NCI-H526 (cell line): ENCODE data around the gene AMMECR1.
A peak's percentile ranks its signal among the peaks of the same experiment; 100 is the strongest.
"Not testable (repeated sequence)": the region's sequence is repeated elsewhere in the genome, so short reads cannot be mapped to it uniquely, and the experiment has no call there.

ENCODE experiments used
- DNase-seq, 2 experiments: peaks; one replicate each; lab custom pipeline; 2025; lab: John Stamatoyannopoulos, UW

Gene AMMECR1

GRCh38 chrX:110168585-110168984 is 149.3 kb downstream of the AMMECR1 start:
- DNase-seq: no peak

- peak in 1 of 2 experiments; percentile 6 for DNase-seq
Observed at GRCh38 chrX:110167952-110168451, 149.9 kb downstream of the AMMECR1 start.

- no peak for DNase-seq
Observed at GRCh38 chrX:110163488-110163887, 154.4 kb downstream of the AMMECR1 start.

- DNase-seq: no peak
Observed at GRCh38 chrX:110162867-110163266, 155.0 kb downstream of the AMMECR1 start.

- DNase-seq: no peak
Observed at GRCh38 chrX:110162131-110162530, 155.8 kb downstream of the AMMECR1 start.

DNA sequence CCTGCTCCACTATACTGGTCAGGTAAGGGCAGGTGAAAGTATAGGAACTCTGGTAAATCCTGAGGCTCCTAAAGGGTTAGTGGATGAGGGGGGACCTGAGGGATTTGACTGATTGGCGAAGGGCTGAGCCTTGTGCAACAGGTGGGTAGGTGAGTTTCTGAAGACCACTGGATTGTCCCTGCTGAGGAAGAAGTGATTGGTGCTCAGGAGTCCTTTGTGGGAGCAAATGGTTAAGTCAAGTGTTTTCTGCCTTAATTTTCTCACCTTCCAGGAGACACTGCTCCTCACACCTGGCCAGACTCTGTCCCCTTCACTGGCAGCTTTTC is 156.6 kb downstream of the AMMECR1 start:
- no peak for DNase-seq

DNA sequence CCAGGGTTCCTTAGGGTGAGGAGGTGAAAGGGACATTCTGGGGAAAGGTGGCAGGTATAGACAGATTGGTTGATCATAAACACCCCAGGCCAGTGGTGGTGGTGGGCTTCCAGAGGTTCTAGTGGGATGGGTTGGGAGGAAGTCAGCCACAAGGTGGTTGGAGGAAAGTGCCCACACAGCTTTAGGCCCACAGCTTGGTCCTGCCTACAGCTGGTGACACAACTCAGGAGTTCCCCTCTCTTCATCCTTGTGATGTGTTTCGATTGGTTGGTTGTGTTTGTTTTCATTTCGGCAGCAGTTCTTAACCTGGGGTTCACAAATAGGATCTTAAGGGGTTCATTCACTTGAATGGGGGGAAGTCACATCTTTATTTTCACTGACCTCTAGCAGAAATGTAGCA is 158.0 kb downstream of the AMMECR1 start:
- no peak for DNase-seq

DNA sequence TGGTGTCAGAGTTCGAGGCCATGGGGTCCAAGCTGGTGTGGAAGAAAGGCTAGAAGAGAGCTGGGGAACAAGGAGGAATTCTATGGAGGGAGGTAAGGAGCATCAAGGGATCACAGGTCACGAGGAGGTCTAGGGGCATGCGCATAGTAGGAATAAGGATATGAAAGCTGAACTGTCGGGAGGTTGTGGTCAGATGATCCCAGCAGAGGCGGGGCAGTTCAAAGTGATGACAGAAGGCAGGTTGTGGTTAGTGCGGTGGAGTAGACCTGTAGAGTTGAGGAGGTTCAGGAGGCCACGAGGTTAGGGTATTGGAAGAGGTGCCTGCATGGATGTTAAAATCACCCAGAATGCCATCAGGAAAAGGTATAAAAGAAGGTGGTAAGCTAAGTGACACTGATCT is 158.7 kb downstream of the AMMECR1 start:
- no peak for DNase-seq

GRCh38 chrX:110157444-110157843 is 160.4 kb downstream of the AMMECR1 start:
- no peak for DNase-seq

DNA sequence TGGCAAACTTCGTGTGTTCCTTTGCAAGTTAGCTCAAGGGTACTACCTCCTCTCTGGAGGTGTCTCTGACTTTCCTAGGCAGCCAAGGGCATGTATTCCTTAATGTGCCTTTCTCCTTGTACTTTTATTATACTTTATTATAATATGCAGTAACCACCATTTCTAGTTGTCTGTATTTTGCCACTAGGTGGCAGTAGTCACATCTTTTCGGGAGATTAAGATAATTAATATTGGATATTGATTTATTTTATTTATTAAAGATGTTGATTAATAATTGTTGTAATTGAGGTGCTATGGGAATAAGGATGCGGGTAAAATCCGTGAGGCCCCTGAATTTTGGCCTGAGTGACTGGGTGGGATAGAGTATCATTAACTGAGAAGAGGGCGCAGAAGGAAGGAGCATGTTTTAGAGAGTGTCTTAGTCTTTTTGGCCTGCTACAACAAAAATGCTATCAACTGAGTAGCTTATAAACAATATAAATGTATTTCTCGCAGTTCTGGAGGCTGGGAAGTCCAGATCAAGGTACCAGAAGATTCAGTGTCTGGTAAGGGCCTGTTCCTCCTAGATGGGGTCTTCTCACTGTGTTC is 161.6 kb downstream of the AMMECR1 start:
- peak in 1 of 2 experiments; percentile 26 for DNase-seq

DNA sequence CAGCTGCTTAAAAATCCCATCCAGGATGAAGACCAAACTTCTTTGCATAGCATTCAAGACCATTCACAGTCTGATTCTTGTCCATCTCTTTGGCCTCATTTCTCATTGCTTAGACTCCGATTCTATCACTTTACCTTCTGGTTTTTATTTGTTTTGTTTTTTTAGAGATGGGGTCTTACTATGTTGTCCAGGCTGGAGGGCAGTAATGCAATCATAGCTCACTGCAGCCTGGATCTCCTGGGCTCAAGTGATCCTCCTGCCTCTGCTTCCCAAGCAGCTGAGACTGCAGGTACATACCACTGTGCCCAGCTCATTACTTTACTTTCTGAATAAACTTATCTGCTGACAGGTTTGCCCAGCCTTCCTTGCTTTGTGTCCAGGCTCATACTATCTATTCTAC is 162.1 kb downstream of the AMMECR1 start:
- DNase-seq: no peak

DNA sequence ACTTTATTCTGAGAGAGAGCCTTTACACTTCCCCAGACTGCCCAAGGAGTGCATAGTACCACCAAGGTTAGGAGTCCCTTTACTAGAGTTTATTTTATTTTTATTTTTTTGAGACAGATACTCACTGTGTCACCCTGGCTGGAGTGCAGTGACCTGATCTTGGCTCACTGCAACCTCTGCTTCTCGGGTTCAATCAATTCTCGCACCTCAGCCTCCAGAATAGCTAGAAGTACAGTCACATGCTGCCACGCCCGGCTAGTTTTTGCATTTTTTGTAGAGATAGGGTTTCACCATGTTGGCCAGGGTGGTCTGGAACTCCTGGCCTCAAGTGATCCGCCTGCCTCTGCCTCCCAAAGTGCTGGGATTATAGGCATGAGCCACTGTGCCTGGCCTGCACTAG is 163.6 kb downstream of the AMMECR1 start:
- not testable (repeated sequence) for DNase-seq

DNA sequence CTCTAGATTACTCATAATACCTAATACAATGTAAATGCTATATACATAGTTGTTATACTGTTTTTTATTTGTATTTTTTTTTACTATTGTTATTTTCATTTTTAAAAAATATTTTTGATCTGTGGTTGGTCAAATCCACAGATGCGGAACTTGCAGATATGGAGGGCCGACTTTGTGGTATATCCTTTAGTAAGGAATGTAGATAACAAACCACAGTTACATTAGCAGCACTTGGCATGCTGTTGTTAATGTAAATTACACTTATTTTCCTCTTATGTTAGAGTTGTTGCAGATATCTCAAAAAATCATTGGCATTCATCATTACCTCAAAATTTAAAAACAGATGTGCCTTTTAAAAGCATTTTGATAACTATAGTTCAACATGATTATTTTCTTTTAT is 164.0 kb downstream of the AMMECR1 start:
- no peak for DNase-seq

- no peak for DNase-seq
Observed at GRCh38 chrX:110153244-110153643, 164.6 kb downstream of the AMMECR1 start.

DNA sequence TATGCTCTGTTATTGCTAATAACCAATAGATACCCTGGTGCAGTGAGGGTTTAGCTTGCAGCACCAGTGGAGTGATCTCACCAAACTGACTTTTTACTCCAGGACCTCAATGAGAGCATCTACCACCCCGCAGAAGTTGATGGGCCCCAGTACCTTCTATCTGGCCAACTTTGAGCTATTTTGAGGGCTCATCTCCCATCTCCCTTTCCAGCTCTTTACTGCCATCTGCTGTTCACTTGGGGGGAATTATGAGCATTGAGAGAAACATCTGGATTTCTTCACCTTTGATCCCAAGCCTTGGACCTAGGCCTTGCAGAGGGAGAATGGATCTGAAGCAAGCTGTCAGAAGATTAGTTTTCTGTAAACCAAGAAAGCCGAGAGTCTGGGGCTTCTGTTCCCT is 171.4 kb downstream of the AMMECR1 start:
- DNase-seq: peak; percentile 1 to 52

GRCh38 chrX:110145854-110146253 is 172.0 kb downstream of the AMMECR1 start:
- peak in 1 of 2 experiments; percentile 32 for DNase-seq

DNA sequence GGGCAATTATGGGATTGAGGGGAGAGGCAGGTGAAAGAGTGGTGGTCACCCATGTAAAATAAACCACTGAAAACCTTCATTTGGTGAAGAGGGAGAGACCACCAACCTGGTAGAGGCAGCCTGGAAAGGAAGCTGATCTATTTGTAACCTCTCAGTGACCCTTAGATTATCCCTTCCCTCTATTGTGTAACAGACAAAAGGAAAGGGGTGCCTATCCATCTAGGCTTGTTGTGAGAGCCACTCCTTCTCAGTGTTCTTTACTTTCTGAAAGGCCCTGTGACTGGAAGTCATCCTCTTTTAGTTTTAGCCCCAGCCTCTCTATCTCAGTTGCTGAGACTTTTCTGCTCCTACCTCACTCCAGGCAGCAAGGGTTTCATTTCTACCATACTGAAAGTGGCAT is 172.6 kb downstream of the AMMECR1 start:
- no peak for DNase-seq
